GM12892 (cell line): Measurements from ENCODE around the gene DLAT.
"Not testable (repeated sequence)": the region's sequence is repeated elsewhere in the genome, so short reads cannot be mapped to it uniquely, and the experiment has no call there.

Source experiments
- DNase-seq: peaks from one replicate; pipeline ENCODE4 v3.0.0; 2011; ENCODE audit not compliant: insufficient read length
- FAIRE-seq: peaks from 2 replicates; lab custom pipeline; 2011; peaks lifted over from hg19 to GRCh38; lab: Jason Lieb, UNC
- POLR2A ChIP-seq: IDR thresholded peaks from 2 replicates; pipeline ENCODE4 v1.6.1; 2011; ENCODE audit warnings: low read depth, low read length, control low read depth
- POLR2AphosphoS5 ChIP-seq: IDR thresholded peaks from 2 replicates; pipeline ENCODE4 v1.6.1; 2011; ENCODE audit warnings: low read depth, low read length, control low read depth
- TAF1 ChIP-seq: IDR thresholded peaks from 2 replicates; pipeline ENCODE4 v1.6.1; 2011; ENCODE audit warnings: low read depth, mild to moderate bottlenecking, control low read depth, low read length, borderline replicate concordance

Gene DLAT

GRCh38 chr11:112037527-112037926 is 12.3 kb downstream of the DLAT start:
- DNase-seq (no peak), FAIRE-seq (no peak)
- TF ChIP-seq TAF1: no peak
- no peak for TF ChIP-seq POLR2A
- TF ChIP-seq POLR2AphosphoS5: no peak

- DNase-seq (no peak), FAIRE-seq (no peak)
- TF ChIP-seq TAF1: no peak
- TF ChIP-seq POLR2AphosphoS5: no peak
- no peak for TF ChIP-seq POLR2A
Measured at GRCh38 chr11:112042161-112042960, 17.2 kb downstream of the DLAT start.

- no peak for TF ChIP-seq TAF1
- TF ChIP-seq POLR2AphosphoS5: no peak
- no peak for TF ChIP-seq POLR2A
- no peak for FAIRE-seq
- DNase-seq: no peak
Measured at GRCh38 chr11:112042961-112043304, 17.7 kb downstream of the DLAT start.

GRCh38 chr11:112044961-112045360 is 19.8 kb downstream of the DLAT start:
- DNase-seq (no peak), FAIRE-seq (no peak)
- no peak for TF ChIP-seq POLR2AphosphoS5
- TF ChIP-seq POLR2A: no peak
- no peak for TF ChIP-seq TAF1

- not testable (repeated sequence) for DNase-seq, FAIRE-seq
Measured at GRCh38 chr11:112046647-112047046, 21.4 kb downstream of the DLAT start.

- not testable (repeated sequence) for DNase-seq
- FAIRE-seq: peak; percentile 40
Measured at GRCh38 chr11:112048256-112048655, 23.0 kb downstream of the DLAT start.

GRCh38 chr11:112049777-112050176 is 24.6 kb downstream of the DLAT start:
- DNase-seq (no peak), FAIRE-seq (no peak)
- no peak for TF ChIP-seq POLR2AphosphoS5
- TF ChIP-seq POLR2A: no peak
- no peak for TF ChIP-seq TAF1

- DNase-seq: no peak
- peak; percentile 89 for FAIRE-seq
- TF ChIP-seq TAF1 (no peak), POLR2A (no peak), POLR2AphosphoS5 (no peak)
Measured at GRCh38 chr11:112050721-112051120, 25.5 kb downstream of the DLAT start.

GRCh38 chr11:112051768-112052167 is 26.6 kb downstream of the DLAT start:
- TF ChIP-seq POLR2AphosphoS5 (no peak), POLR2A (no peak), TAF1 (no peak)
- FAIRE-seq (peak; percentile 82), DNase-seq (no peak)

- DNase-seq (no peak), FAIRE-seq (no peak)
- no peak for TF ChIP-seq TAF1
- TF ChIP-seq POLR2A: no peak
- TF ChIP-seq POLR2AphosphoS5: no peak
Measured at GRCh38 chr11:112057170-112057569, 32.0 kb downstream of the DLAT start.

GRCh38 chr11:112058103-112058502 is 32.9 kb downstream of the DLAT start:
- FAIRE-seq (peak; percentile 30), DNase-seq (no peak)
- TF ChIP-seq POLR2A: no peak
- TF ChIP-seq TAF1: no peak
- TF ChIP-seq POLR2AphosphoS5: no peak

- TF ChIP-seq POLR2A (no peak), POLR2AphosphoS5 (no peak), TAF1 (no peak)
- no peak for FAIRE-seq
- no peak for DNase-seq
Measured at GRCh38 chr11:112062923-112063322, 37.7 kb downstream of the DLAT start.

GRCh38 chr11:112073941-112074811 is 49.0 kb downstream of the DLAT start, which contains the start of the genes NKAPD1 and PIH1D2:
NKAPD1 (plus strand) TSS chr11:112074299; CDS start chr11:112075575, 1,276 bp downstream.
PIH1D2 (minus strand) TSS chr11:112074017; CDS start chr11:112073174, 843 bp downstream.
- TF ChIP-seq POLR2AphosphoS5 (peak; percentile 58; the same call in 1 of the 2 replicates), POLR2A (peak; percentile 70), TAF1 (peak; percentile 49; the same call in 1 of the 2 replicates)
- FAIRE-seq: peak; percentile 92
- peak; percentile 57 for DNase-seq
